ENCODE measurements around the gene ATRNL1. TPM values are rescaled to one million over a fixed set of nuclear protein-coding genes. Genes with fewer than 3 reads are reported as not detected.

Gene ATRNL1
- total and polyA plus RNA-seq, 2 of the 8 experiments (the other 6 are each of a cell fraction or from before 2014, with no cell fraction given) = 5.1 to 17.6 TPM

- TF ChIP-seq KDM5A (IDR thresholded peaks at IDR 0.05; ENCODE audit: low read length) = no peak
- no peak for TF ChIP-seq TBP (IDR thresholded peaks at IDR 0.05; ENCODE audit: low read depth, low read length)
- TF ChIP-seq ATF3 (IDR thresholded peaks at IDR 0.05; ENCODE audit: insufficient read depth, low read depth, low read length) = no peak
Measured at GRCh38 chr10:115761166-115761565, 668.0 kb downstream of the ATRNL1 start (continued).

All from H1 (cell line).